Measurements from ENCODE around the gene TRPV3.

Gene TRPV3

DNA sequence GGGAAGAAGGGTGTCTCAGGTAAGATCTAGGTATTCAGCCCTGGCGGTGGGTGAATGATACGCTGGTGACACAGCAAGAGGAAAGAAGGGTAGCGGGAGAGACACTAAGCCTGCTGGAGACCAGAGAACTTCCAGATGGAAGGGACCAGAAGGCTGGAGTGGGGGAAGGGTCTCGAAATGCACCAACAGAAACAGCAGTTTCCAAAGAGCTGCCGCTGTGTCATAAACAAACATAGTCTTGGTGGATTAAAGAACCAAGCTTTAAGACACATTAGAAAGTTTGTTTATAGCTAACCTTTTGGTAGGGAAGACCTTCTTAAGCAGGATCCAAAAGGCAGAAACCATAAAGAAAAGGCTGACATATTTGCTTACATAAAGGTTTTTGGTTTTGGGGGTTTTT is 20.9 kb downstream of the TRPV3 start:
- DNase-seq (ENCODE audit: low read depth), result no peak
- TF ChIP-seq, protein P1, sequence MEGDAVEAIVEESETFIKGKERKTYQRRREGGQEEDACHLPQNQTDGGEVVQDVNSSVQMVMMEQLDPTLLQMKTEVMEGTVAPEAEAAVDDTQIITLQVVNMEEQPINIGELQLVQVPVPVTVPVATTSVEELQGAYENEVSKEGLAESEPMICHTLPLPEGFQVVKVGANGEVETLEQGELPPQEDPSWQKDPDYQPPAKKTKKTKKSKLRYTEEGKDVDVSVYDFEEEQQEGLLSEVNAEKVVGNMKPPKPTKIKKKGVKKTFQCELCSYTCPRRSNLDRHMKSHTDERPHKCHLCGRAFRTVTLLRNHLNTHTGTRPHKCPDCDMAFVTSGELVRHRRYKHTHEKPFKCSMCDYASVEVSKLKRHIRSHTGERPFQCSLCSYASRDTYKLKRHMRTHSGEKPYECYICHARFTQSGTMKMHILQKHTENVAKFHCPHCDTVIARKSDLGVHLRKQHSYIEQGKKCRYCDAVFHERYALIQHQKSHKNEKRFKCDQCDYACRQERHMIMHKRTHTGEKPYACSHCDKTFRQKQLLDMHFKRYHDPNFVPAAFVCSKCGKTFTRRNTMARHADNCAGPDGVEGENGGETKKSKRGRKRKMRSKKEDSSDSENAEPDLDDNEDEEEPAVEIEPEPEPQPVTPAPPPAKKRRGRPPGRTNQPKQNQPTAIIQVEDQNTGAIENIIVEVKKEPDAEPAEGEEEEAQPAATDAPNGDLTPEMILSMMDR (conservative IDR thresholded peaks at IDR 0.05; ENCODE audit: low read depth, low read length), result no peak
- H3K4me3 ChIP-seq (ENCODE audit: low read length), result no peak overlapping the region

DNA sequence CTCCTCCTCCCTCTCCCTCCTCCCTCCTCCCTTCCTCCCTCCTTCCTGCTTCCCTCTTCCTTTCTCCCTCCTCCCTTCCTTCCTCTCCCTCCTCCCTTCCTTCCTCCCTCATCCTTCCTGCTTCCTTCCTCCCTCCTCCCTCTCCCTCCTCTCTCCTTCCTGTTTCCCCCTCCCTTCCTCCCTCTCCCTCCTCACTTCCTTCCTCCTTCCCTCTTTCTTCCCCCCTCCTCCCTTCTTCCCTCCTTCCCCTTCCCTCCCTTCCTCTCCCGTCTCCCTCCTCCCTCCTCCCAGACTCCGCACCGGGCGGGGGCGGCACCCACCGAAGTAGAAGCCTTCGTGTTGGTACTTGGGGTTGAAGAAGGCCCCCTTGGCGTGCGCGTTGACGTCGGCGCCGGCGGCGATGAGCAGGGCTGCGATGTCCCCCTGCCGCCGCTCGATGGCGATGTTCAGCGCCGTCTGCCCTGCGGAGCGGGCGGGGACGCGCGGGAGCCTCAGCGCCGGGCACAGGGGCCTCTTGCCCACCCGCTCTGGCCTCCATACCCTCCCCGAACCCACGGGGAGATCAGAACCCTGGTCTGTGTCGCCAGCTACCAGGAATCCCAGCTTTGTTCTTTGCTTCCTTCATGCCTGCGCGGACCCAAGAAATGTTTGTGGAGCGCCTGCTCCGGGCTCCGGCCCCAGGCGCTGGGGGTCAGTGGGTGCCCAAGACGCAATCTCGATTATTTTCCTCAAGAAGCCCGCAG is 22.2 kb downstream of the TRPV3 start:
- TF ChIP-seq, protein P1 (conservative IDR thresholded peaks at IDR 0.05; ENCODE audit: low read depth, low read length), result peak; percentile 76
- DNase-seq (ENCODE audit: low read depth), result peak; percentile 26
- peak overlapping the region; percentile 63 for H3K4me3 ChIP-seq (ENCODE audit: low read length)

DNA sequence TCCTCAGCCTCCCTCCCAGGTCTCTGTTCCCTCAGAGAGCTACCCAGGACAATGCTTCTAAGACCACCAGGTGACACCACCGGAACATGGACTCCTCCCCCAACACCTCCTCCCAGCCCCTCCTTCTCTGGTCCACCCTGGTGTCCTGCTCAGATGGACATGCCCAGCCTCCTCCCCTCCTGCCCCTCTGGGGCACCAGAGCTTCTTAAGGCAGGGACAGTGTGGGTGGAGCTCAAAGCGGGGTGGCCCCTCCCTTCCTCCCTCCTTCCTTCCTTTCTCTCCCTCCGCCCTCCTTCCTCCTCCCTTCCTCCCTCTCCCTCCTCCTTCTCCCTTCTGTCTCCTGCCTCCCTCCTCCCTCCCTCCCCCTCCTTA is 22.7 kb downstream of the TRPV3 start:
- TF ChIP-seq, protein P1 (conservative IDR thresholded peaks at IDR 0.05; ENCODE audit: low read depth, low read length), result no peak
- no peak for DNase-seq (ENCODE audit: low read depth)
- no peak overlapping the region for H3K4me3 ChIP-seq (ENCODE audit: low read length)

DNA sequence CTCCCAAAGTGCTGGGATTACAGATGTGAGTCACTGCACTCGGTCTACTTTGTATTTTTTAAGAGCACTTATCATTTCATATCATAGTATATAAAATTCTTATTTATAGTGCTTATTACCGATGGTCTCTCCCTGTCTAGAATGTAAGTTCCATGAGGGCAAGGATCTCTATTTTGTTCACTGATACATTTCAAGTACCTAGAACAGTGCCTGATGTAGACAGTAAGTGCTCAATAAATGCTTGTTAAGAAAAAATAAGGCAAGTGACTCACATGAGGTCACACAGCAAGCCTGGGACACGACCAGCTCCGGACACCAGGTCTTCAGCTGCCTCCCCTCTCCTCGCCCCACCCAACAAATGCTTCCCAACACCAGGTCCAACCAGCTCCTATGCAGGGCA is 23.9 kb downstream of the TRPV3 start:
- no peak for DNase-seq (ENCODE audit: low read depth)
- TF ChIP-seq, protein P1 (conservative IDR thresholded peaks at IDR 0.05; ENCODE audit: low read depth, low read length), result no peak
- no peak overlapping the region for H3K4me3 ChIP-seq (ENCODE audit: low read length)

DNA sequence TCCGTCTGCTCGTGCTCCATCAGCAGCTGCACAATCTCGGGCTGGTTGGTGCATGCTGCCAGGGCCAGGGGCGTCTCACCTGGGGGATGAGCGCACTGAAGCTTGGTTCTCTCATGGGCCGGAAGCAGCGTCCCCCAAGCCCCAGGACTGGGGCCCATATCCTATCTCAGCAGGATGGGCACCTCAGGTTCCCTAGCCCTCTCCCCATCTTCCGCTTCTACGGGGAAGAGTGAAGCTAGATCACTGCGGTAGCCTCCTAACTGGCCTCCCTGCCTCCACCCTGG is 24.8 kb downstream of the TRPV3 start:
- TF ChIP-seq, protein P1 (conservative IDR thresholded peaks at IDR 0.05; ENCODE audit: low read depth, low read length), result no peak
- no peak overlapping the region for H3K4me3 ChIP-seq (ENCODE audit: low read length)
- DNase-seq (ENCODE audit: low read depth), result no peak

DNA sequence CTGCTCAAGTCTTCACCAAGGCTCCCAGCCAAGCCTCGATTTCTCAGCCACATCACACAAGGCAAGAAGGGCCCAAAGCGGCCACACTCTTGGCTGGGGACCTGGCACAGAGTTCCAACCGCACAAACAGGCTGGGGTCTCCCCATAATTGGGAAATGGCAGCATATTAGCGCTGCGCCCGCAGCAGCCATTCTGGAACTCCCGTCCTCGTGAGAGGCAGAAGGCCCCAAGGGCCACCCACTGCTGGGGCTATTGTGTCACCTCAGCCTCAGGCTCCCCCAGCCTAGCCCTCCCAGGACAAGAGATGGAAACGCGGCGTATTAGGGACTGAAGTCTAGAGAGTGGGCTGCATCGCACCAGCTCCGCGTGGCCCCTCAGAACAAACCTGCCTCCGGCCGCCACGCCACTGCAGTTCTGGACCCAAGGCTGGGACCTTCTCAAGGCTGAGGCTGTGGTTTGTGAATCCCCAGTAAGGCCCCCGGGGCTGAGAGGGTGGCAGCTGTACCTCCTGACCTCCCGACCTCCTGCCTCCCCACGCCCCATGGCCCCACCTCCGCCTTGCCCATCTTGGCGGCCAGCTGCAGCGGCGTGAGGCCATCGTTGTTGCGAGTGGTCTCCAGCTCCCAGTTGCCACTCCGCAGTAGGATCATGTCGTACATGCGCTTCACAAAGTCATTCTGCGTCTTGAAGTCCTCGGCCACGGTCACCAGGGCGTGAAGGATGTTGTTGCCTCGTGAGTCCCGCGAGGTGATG is 25.3 kb downstream of the TRPV3 start:
- DNase-seq (ENCODE audit: low read depth), result no peak
- no peak overlapping the region for H3K4me3 ChIP-seq (ENCODE audit: low read length)
- TF ChIP-seq, protein P1 (conservative IDR thresholded peaks at IDR 0.05; ENCODE audit: low read depth, low read length), result no peak
